GM12801 (cell line): ENCODE data around the gene NEUROG2.

Experiments used
- TF ChIP-seq, protein P1 (sequence below): IDR thresholded peaks from one replicate; pipeline ENCODE4 v1.5.1; 2011; ENCODE audit warnings: control low read depth; ENCODE audit not compliant: insufficient read length; ENCODE audit errors: extremely low read depth

Gene NEUROG2

DNA sequence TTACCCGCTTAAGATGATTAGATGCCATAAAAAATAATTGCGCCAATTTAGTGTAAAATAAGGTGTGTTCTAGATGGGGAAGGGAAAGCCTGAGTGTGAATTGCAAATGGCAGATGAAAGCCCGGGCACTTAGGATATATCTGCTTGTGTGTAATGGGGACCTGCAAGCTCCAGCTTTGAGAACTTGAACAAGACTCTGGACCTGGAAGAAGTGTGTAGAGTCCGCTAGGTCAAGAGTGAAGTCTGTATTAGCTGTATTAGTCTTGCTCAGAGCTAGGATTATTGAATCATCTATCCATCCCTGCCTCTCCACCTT is 4.2 kb downstream of the NEUROG2 start:
- TF ChIP-seq, protein P1, sequence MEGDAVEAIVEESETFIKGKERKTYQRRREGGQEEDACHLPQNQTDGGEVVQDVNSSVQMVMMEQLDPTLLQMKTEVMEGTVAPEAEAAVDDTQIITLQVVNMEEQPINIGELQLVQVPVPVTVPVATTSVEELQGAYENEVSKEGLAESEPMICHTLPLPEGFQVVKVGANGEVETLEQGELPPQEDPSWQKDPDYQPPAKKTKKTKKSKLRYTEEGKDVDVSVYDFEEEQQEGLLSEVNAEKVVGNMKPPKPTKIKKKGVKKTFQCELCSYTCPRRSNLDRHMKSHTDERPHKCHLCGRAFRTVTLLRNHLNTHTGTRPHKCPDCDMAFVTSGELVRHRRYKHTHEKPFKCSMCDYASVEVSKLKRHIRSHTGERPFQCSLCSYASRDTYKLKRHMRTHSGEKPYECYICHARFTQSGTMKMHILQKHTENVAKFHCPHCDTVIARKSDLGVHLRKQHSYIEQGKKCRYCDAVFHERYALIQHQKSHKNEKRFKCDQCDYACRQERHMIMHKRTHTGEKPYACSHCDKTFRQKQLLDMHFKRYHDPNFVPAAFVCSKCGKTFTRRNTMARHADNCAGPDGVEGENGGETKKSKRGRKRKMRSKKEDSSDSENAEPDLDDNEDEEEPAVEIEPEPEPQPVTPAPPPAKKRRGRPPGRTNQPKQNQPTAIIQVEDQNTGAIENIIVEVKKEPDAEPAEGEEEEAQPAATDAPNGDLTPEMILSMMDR, result no peak

DNA sequence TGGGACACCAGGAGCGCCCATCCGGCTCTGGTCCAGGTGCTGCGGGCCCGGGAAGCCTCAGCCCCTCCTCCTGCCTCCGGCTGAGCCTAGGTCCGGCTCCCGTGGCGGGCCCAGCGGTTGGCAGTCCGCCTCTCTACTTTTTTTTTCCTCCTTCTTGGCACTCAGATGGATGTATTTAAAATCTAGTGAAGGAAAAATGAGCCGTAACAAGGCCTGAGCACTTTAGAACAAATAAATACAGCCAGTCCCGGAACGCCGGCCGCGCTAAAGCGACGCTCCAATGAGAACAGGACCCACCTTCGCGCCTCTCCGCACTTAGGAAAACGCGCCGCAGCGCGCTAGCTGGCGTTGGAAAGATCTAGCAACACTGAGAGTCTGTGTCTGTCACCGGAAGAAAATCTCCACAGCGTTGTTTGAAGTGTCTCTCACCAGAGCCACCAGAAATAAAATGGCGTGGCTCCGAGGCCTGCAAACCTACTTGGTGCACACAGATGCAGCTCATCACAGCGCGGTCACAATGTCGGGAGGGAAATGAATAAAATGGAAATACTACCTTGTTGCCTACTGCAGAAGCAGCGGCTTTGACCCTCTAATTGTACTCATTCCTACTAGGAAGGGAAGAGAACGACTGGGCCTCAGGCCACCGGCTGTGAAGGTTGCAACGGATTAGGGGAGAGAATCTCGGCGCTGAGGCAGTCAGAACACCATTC is 4.7 kb downstream of the NEUROG2 start:
- TF ChIP-seq, protein P1, result no peak

DNA sequence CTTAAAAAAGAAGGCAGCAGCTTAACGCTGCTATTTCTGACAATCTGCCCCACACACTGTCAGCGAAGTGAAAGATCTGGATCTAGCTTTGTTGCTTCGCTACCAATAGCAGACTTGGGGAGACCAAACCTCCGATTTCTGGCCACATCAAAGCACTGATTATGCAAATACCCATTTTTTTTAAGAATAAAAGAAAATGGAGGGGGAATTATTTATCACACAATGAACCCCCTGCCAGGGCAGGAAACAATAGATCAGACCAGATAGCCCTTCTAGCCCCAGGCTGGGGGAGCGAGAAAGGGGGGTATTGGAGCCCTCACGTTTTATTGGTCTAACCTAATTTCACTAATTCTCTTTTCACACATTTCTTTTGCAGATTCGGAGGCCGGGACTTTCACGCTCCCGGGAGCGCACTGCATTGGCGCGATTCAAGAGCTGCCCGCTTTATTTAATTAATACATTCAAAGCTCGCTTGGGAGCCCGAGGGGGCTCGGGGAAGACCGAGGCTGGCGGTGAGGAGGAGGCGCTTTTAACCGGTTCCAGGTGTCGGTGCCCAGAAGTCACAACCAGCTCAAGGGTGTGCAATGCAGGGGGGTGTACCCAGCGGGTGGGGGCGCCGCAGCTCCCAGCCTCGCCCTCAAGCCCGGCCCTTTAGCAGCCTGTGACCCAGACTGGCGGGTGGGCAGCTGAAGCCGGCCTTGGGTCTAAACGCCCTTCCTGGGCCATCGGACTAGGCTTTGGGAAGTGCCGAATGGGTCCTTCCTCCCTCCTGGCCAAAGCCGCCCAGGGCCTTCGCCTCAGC is 5.5 kb downstream of the NEUROG2 start:
- TF ChIP-seq, protein P1, result no peak

DNA sequence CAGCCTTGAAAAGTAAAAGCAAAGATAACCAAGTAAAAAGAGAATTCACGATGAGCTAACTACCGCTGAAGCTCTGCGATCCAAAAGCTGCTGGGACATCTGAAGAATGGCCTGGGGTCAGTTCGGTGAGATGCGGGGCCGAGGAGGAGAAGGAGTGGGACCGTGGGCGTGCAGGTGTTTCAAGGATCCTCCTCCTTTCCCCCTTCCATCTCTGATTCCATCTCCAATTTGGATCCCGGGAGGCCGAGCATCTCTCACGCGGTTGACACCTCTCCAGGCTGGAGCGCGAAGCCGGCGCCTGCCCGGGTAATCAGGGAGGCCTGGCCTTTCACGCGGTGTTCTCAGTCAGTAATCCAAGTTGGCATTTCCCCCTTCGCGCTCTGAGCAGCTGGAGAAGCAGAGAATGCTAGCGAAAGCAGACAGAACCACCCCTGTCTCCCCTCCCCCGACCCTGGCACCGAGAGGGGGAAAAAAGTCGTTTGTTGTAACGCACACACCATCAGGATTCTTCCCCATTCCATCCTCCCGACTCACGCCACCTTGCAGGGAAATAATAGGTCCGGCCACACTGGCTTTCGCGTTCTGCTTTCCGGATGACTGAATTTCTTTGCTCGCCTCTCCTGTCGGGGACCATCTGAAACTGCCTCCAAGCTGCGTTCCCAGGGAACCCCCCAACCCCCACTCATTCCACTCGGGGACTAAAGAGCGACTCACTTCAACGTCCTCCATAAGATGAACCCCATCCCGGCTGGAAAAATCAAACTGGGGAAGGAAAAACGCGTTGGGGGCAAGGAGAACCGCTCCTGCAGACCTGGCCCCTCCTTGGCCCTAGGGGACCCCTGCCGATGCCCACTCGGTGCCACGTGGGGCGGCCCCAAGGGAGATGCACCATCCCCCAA is 6.5 kb downstream of the NEUROG2 start:
- TF ChIP-seq, protein P1, result no peak

DNA sequence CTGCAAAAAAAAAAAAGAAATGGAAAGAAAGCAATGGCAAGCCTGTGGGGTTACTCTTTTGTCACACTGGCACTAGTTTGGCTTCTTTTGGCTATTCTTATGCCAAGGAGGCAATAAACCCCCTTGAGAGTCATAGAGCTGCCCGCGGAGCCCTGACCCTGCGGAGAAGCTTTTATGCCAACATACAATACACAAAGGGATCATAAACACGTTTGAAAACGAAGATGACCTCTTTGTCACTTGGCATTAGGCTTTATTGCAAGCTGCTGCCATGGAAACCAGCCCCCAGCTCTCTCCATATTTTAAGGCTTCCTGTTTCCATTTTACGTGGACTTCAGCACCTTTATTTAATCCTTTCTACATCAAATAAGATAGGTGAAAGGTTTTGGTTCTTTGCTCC is 7.6 kb downstream of the NEUROG2 start:
- TF ChIP-seq, protein P1, result no peak

DNA sequence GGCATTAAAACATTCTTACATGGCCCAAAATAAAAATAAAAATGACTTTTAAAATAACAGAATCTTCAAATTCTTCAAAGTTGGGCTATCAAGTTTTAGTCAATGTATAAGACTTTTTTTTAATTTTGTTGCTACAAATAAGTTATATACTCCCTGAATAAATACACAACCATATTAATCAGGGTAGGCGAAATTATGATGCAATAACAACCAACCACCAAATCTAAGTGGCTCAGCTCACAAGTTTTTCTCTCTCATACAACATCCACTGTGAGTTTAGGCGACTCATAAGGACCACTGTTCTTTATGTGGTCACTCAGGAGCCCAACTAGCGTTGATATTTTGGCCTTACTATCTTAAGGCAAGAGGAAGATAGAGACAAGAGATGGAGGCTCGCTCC is 11.2 kb downstream of the NEUROG2 start:
- TF ChIP-seq, protein P1, result no peak

DNA sequence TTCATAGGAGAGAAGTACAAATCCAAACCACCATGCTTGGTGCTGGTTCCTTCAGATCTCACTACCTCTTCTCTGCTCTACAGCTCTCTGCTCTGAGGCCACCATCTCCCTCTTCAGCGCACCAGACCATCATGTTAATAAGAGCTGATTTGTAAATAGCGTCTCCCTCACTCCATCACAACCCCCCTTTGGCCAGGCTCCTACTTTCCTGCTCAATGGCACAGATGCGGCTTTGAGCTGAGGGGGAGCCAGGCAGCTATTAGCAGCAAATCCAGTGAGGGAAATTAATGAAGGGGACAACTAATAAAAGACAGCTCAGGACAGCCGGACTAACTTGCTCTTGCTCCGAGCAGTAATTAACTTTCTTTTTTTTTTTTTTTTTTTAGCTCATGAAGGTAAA is 13.1 kb downstream of the NEUROG2 start:
- TF ChIP-seq, protein P1, result no peak
